H9 (cell line): ENCODE data around the gene WIPF1. TPM values are rescaled to one million over a fixed set of nuclear protein-coding genes. Genes with fewer than 3 reads are reported as not detected.
A peak's percentile ranks its signal among the peaks of the same experiment; 100 is the strongest.

ENCODE experiments used
- DNase-seq: peaks from one replicate; pipeline ENCODE4 v3.0.0-alpha.2; 2017
- H2AFZ ChIP-seq: one replicate; pipeline ENCODE4 v1.6.1; 2013; ENCODE audit warnings: mild to moderate bottlenecking, low read length, control low read depth, moderate library complexity
- H2AK5ac ChIP-seq: 2 replicates; pipeline ENCODE4 v1.6.1; 2013; ENCODE audit warnings: low read length, control low read depth, mixed read lengths; ENCODE audit not compliant: insufficient read length
- H2BK120ac ChIP-seq: one replicate; pipeline ENCODE4 v1.6.1; 2013; ENCODE audit warnings: low read depth, mild to moderate bottlenecking, low read length, control low read depth, inconsistent platforms; ENCODE audit not compliant: poor library complexity, severe bottlenecking
- H2BK12ac ChIP-seq: 2 replicates; pipeline ENCODE4 v1.6.1; 2013; ENCODE audit warnings: low read length, control low read depth, mixed read lengths, low read depth; ENCODE audit not compliant: insufficient read length
- H2BK15ac ChIP-seq: 2 replicates; pipeline ENCODE4 v1.6.1; 2013; ENCODE audit warnings: low read depth, low read length, control low read depth
- H2BK20ac ChIP-seq: one replicate; pipeline ENCODE4 v1.6.1; 2013; ENCODE audit warnings: low read depth, mild to moderate bottlenecking, low read length, control low read depth, inconsistent platforms; ENCODE audit not compliant: poor library complexity, severe bottlenecking
- H2BK5ac ChIP-seq: 2 replicates; pipeline ENCODE4 v1.6.1; 2013; ENCODE audit warnings: low read length, control low read depth, mixed read lengths; ENCODE audit not compliant: insufficient read length
- H3K14ac ChIP-seq: 2 replicates; pipeline ENCODE4 v1.6.1; 2013; ENCODE audit warnings: low read length, control low read depth; ENCODE audit not compliant: insufficient read depth
- H3K18ac ChIP-seq: 2 replicates; pipeline ENCODE4 v1.6.1; 2013; ENCODE audit warnings: low read depth, mild to moderate bottlenecking, mixed read lengths, low read length, control low read depth; ENCODE audit not compliant: insufficient read length
- H3K23ac ChIP-seq: 2 replicates; pipeline ENCODE4 v1.6.1; 2013; ENCODE audit warnings: low read length, control low read depth, mixed read lengths, low read depth; ENCODE audit not compliant: insufficient read length
- H3K23me2 ChIP-seq: 2 replicates; pipeline ENCODE4 v1.6.1; 2013; ENCODE audit warnings: low read depth, mild to moderate bottlenecking, mixed read lengths, low read length, control low read depth; ENCODE audit not compliant: insufficient read length, poor library complexity, severe bottlenecking
- H3K27ac ChIP-seq: 2 replicates; pipeline ENCODE4 v1.5.1; 2013; ENCODE audit warnings: low read length, control low read depth, mixed read lengths, low read depth; ENCODE audit not compliant: insufficient read length
- H3K27me3 ChIP-seq: 2 replicates; pipeline ENCODE4 v1.6.1; 2013; ENCODE audit warnings: low read length, control low read depth, inconsistent platforms; ENCODE audit not compliant: insufficient read depth
- H3K4ac ChIP-seq: 2 replicates; pipeline ENCODE4 v1.6.1; 2013; ENCODE audit warnings: low read depth, mild to moderate bottlenecking, control low read depth, inconsistent platforms, low read length, moderate library complexity
- H3K4me1 ChIP-seq: 2 replicates; pipeline ENCODE4 v1.6.1; 2013; ENCODE audit warnings: low read length, control low read depth, inconsistent platforms; ENCODE audit not compliant: insufficient read depth
- H3K4me2 ChIP-seq: 2 replicates; pipeline ENCODE4 v1.6.1; 2013; ENCODE audit warnings: low read length, control low read depth, mixed read lengths; ENCODE audit not compliant: insufficient read length, insufficient read depth
- H3K56ac ChIP-seq: 2 replicates; pipeline ENCODE4 v1.6.1; 2013; ENCODE audit warnings: low read depth, mild to moderate bottlenecking, mixed read lengths, low read length, control low read depth; ENCODE audit not compliant: insufficient read length
- H3K79me1 ChIP-seq: 2 replicates; pipeline ENCODE4 v1.6.1; 2013; ENCODE audit warnings: low read depth, mild to moderate bottlenecking, moderate library complexity, low read length, control low read depth, inconsistent platforms; ENCODE audit not compliant: insufficient read depth, poor library complexity, severe bottlenecking
- H3K79me2 ChIP-seq: 2 replicates; pipeline ENCODE4 v1.6.1; 2013; ENCODE audit warnings: low read length, control low read depth, inconsistent platforms; ENCODE audit not compliant: insufficient read depth
- H3K9ac ChIP-seq: 2 replicates; pipeline ENCODE4 v1.6.1; 2013; ENCODE audit warnings: low read length, control low read depth, mixed read lengths; ENCODE audit not compliant: insufficient read length; ENCODE audit errors: extremely low read depth
- H3K9me3 ChIP-seq: one replicate; pipeline ENCODE4 v1.6.1; 2013; ENCODE audit warnings: low read depth, low read length, inconsistent platforms; ENCODE audit not compliant: control insufficient read depth
- H3T11ph ChIP-seq: one replicate; pipeline ENCODE4 v1.6.1; 2013; ENCODE audit warnings: mild to moderate bottlenecking, low read length, control low read depth, inconsistent platforms
- H4K20me1 ChIP-seq: one replicate; pipeline ENCODE4 v1.6.1; 2013; ENCODE audit not compliant: control insufficient read depth, insufficient read length, insufficient read depth
- H4K5ac ChIP-seq: 2 replicates; pipeline ENCODE4 v1.6.1; 2013; ENCODE audit warnings: low read depth, mild to moderate bottlenecking, mixed read lengths, low read length, control low read depth; ENCODE audit not compliant: insufficient read length
- H4K8ac ChIP-seq: replicated peaks from 2 replicates; pipeline ENCODE4 v1.6.1; 2013; ENCODE audit warnings: low read length, control low read depth, mixed read lengths, low read depth; ENCODE audit not compliant: insufficient read length
- H4K91ac ChIP-seq: 2 replicates; pipeline ENCODE4 v1.6.1; 2013; ENCODE audit warnings: low read depth, mild to moderate bottlenecking, moderate library complexity, mixed read lengths, low read length, control low read depth; ENCODE audit not compliant: insufficient read length
- H3K27ac Mint-ChIP-seq, 3 experiments: 2 replicates in 2 of 3; 3 replicates in 1 of 3; pipeline ENCODE4 v1.8.0; 2020 to 2021; ENCODE audit warnings: mixed read lengths in 3 of 3, mild to moderate bottlenecking in 1 of 3, moderate library complexity in 1 of 3
- H3K27me3 Mint-ChIP-seq: 2 replicates; pipeline ENCODE4 v1.8.0; 2021; ENCODE audit warnings: low read depth, mild to moderate bottlenecking, moderate library complexity, mixed read lengths
- H3K36me3 Mint-ChIP-seq, 3 experiments: 2 replicates in 2 of 3; 3 replicates in 1 of 3; pipeline ENCODE4 v1.8.0; 2020 to 2021; ENCODE audit warnings: low read depth in 3 of 3, mixed read lengths in 3 of 3; ENCODE audit not compliant: insufficient read depth in 1 of 3
- H3K4me1 Mint-ChIP-seq, 2 experiments: 2 replicates each; pipeline ENCODE4 v1.8.0; 2020; ENCODE audit warnings: mixed read lengths in 2 of 2
- H3K4me3 Mint-ChIP-seq, 2 experiments: 2 replicates in 1 of 2; 3 replicates in 1 of 2; pipeline ENCODE4 v1.8.0; 2020 to 2021; ENCODE audit warnings: mild to moderate bottlenecking in 2 of 2, mixed read lengths in 2 of 2, moderate library complexity in 1 of 2
- H3K9me3 Mint-ChIP-seq, 2 experiments: 2 replicates in 1 of 2; 3 replicates in 1 of 2; pipeline ENCODE4 v1.8.0; 2020; ENCODE audit warnings: mild to moderate bottlenecking in 2 of 2, mixed read lengths in 2 of 2, moderate library complexity in 1 of 2
- WGBS: extraction: QIAGEN DNeasy Blood & Tissue Kit; methylation state at CpG from one replicate; pipeline ENCODE4 v1.1.7; 2013; ENCODE audit warnings: missing lambda C conversion rate, low lambda C conversion rate, mixed read lengths; ENCODE audit not compliant: insufficient read length; ENCODE audit errors: extremely low coverage; 5-methylcytosine and 5-hydroxymethylcytosine counted together
- total RNA-seq: library from RNA; stranded (reverse); gene quantifications from 2 replicates; pipeline ENCODE4 v1.2.1, GENCODE V29; 2021
- TF ChIP-seq, protein P1 (sequence below): fragments of 200-600 bp; sonication (generic); conservative IDR thresholded peaks from 3 replicates; pipeline ENCODE4 v1.8.0; 2021; ENCODE audit warnings: antibody characterized with exemption, mild to moderate bottlenecking

Gene WIPF1
- total RNA-seq, 1 experiment from 2014 or later, result 5.1 TPM

DNA sequence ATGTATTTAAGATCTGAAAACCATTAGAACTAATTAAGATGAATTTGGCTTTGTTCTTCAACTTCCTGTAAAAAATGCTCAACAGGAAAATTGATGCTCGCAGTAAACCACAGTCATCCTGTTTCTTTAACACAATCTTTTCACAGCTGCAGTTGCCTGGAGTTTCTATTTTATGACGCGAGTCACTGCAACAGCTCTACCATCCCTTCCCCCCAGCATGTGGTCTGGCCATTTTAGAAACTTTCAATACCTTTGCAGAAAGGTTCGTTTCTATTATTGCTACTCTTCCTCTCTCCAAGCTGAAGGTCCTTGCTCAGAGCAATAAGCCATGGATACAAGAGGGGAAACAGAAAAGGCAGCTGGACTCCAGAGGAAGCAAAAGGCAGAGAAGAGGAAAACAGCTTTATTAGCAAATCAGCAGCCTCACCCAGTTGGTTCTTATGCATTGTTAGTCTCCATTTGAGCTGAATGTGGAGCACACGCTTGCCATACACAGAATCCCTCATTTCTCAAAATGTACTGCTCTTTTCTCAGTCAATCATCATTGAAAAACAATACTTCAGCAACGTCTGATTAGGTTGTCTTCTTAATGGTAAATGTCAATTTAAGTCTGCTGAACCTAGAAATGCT is 3.9 kb downstream of the WIPF1 start:
- no peak overlapping the region for H3K18ac ChIP-seq
- no CpG with 5 or more reads among the region's 6 CpGs for WGBS
- Mint-ChIP-seq H3K9me3 (no peaks in the 10 kb centered on the region), H3K27me3 (no peaks in the 10 kb centered on the region), H3K4me3 (no peak overlapping the region), H3K4me1 (peaks cover 7 to 11% of the 10 kb centered on the region in 2 experiments), H3K27ac (no peak overlapping the region; a peak in 1 of 7 replicates), H3K36me3 (no peaks in the 10 kb centered on the region)
- H2BK120ac ChIP-seq, result no peak overlapping the region
- peak overlapping the region; percentile 85 for H2AFZ ChIP-seq
- H3K79me1 ChIP-seq, result no peaks in the 10 kb centered on the region
- no peak overlapping the region for H2BK12ac ChIP-seq
- DNase-seq, result no peak
- H4K5ac ChIP-seq, result no peak overlapping the region
- no peak overlapping the region for H2BK20ac ChIP-seq
- H3K4ac ChIP-seq, result no peak overlapping the region
- H4K20me1 ChIP-seq, result no peaks in the 10 kb centered on the region
- H4K91ac ChIP-seq, result no peak overlapping the region
- no peak overlapping the region for H4K8ac ChIP-seq
- H3K4me2 ChIP-seq, result no peak overlapping the region
- no peaks in the 10 kb centered on the region for H3K23me2 ChIP-seq
- H3K79me2 ChIP-seq, result no peaks in the 10 kb centered on the region
- H3K9ac ChIP-seq, result no peak overlapping the region
- H3K9me3 ChIP-seq, result no peaks in the 10 kb centered on the region
- H2AK5ac ChIP-seq, result no peak overlapping the region
- H3T11ph ChIP-seq, result no peak overlapping the region
- 0 out of 2 replicates have a peak, but pooled peaks cover 3% of the 10 kb centered on the region for H3K4me1 ChIP-seq
- H3K56ac ChIP-seq, result no peak overlapping the region
- no peak overlapping the region for H2BK15ac ChIP-seq
- H3K14ac ChIP-seq, result peak overlapping the region; percentile 23; the same call in 1 of the 2 replicates
- TF ChIP-seq, protein P1, sequence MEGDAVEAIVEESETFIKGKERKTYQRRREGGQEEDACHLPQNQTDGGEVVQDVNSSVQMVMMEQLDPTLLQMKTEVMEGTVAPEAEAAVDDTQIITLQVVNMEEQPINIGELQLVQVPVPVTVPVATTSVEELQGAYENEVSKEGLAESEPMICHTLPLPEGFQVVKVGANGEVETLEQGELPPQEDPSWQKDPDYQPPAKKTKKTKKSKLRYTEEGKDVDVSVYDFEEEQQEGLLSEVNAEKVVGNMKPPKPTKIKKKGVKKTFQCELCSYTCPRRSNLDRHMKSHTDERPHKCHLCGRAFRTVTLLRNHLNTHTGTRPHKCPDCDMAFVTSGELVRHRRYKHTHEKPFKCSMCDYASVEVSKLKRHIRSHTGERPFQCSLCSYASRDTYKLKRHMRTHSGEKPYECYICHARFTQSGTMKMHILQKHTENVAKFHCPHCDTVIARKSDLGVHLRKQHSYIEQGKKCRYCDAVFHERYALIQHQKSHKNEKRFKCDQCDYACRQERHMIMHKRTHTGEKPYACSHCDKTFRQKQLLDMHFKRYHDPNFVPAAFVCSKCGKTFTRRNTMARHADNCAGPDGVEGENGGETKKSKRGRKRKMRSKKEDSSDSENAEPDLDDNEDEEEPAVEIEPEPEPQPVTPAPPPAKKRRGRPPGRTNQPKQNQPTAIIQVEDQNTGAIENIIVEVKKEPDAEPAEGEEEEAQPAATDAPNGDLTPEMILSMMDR, result no peak
- no peak overlapping the region for H2BK5ac ChIP-seq
- no peaks in the 10 kb centered on the region for H3K27me3 ChIP-seq
- H3K23ac ChIP-seq, result no peak overlapping the region
- no peak overlapping the region for H3K27ac ChIP-seq
